Measurements from ENCODE around the gene USP8.

USP8 gene

GRCh38 chr15:50463423-50464358, 39.5 kb downstream of the USP8 start:
- no peak for DNase-seq
- no peaks in the 10 kb centered on the region for H3K27me3 ChIP-seq (ENCODE audit: insufficient read depth, low read depth, severe bottlenecking)
- H3K4me3 ChIP-seq (ENCODE audit: low read depth, low read length), result no peak overlapping the region
- no peaks in the 10 kb centered on the region for H3K9me3 ChIP-seq (ENCODE audit: severe bottlenecking)
- peaks cover 49% of the 10 kb centered on the region for H3K36me3 ChIP-seq
- H3K27ac ChIP-seq, result no peak overlapping the region
- TF ChIP-seq CTCF (IDR thresholded peaks at IDR 0.05; ENCODE audit: low read depth, low read length), result no peak

GRCh38 chr15:50471072-50471471, 46.9 kb downstream of the USP8 start:
- Histone ChIP-seq H3K4me3 (ENCODE audit: low read depth, low read length) (no peak overlapping the region), H3K27me3 (ENCODE audit: insufficient read depth, low read depth, severe bottlenecking) (no peaks in the 10 kb centered on the region), H3K9me3 (ENCODE audit: severe bottlenecking) (no peaks in the 10 kb centered on the region), H3K36me3 (peaks cover 39% of the 10 kb centered on the region), H3K27ac (no peak overlapping the region)
- TF ChIP-seq CTCF (IDR thresholded peaks at IDR 0.05; ENCODE audit: low read depth, low read length), result no peak
- no peak for DNase-seq

- Histone ChIP-seq H3K27ac (no peak overlapping the region), H3K36me3 (peaks cover 48% of the 10 kb centered on the region), H3K27me3 (ENCODE audit: insufficient read depth, low read depth, severe bottlenecking) (no peaks in the 10 kb centered on the region), H3K4me3 (ENCODE audit: low read depth, low read length) (no peak overlapping the region), H3K9me3 (ENCODE audit: severe bottlenecking) (no peaks in the 10 kb centered on the region)
- TF ChIP-seq CTCF (IDR thresholded peaks at IDR 0.05; ENCODE audit: low read depth, low read length), result no peak
- no peak for DNase-seq
These were observed 51.9 kb downstream of the USP8 start for GRCh38 chr15:50476143-50476542.

GRCh38 chr15:50484781-50485180, 60.6 kb downstream of the USP8 start:
- H3K36me3 ChIP-seq, result peaks cover 49% of the 10 kb centered on the region
- no peak for TF ChIP-seq CTCF (IDR thresholded peaks at IDR 0.05; ENCODE audit: low read depth, low read length)

GRCh38 chr15:50485389-50485788, 61.2 kb downstream of the USP8 start:
- no peak overlapping the region for H3K27ac ChIP-seq
- no peak for DNase-seq
- H3K9me3 ChIP-seq (ENCODE audit: severe bottlenecking), result no peaks in the 10 kb centered on the region
- no peaks in the 10 kb centered on the region for H3K27me3 ChIP-seq (ENCODE audit: insufficient read depth, low read depth, severe bottlenecking)
- no peak for TF ChIP-seq CTCF (IDR thresholded peaks at IDR 0.05; ENCODE audit: low read depth, low read length)
- H3K4me3 ChIP-seq (ENCODE audit: low read depth, low read length), result no peak overlapping the region
- H3K36me3 ChIP-seq, result peaks cover 47% of the 10 kb centered on the region

More at GRCh38 chr15:50484781-50485180, 60.6 kb downstream of the USP8 start:
- no peak for DNase-seq
- H3K9me3 ChIP-seq (ENCODE audit: severe bottlenecking), result no peaks in the 10 kb centered on the region
- no peak overlapping the region for H3K27ac ChIP-seq
- no peaks in the 10 kb centered on the region for H3K27me3 ChIP-seq (ENCODE audit: insufficient read depth, low read depth, severe bottlenecking)
- no peak overlapping the region for H3K4me3 ChIP-seq (ENCODE audit: low read depth, low read length)
